Omental fat pad (tissue), 4 donors: ENCODE results near the gene MIA. TPM values are rescaled to one million over a fixed set of nuclear protein-coding genes. Genes with fewer than 3 reads are reported as not detected.
"Not testable (repeated sequence)": the region's sequence is repeated elsewhere in the genome, so short reads cannot be mapped to it uniquely, and the experiment has no call there.

Source experiments
- ATAC-seq: fragments of 150-250 bp; one replicate; pipeline ENCODE4 v1.9.1; 2016; ENCODE audit warnings: mild to moderate bottlenecking, moderate library complexity; ENCODE audit not compliant: low FRiP score
- DNase-seq: peaks from one replicate; pipeline ENCODE4 v3.0.0-alpha.2; 2019; ENCODE audit warnings: low spot score
- total RNA-seq, 4 donors: library from RNA; depleted of rRNA; stranded (reverse); fragments of >200 nt; gene quantifications; one replicate each; pipeline ENCODE4 v1.1.0, GENCODE V29; 2016
- TF ChIP-seq, protein P1 (sequence below), 3 donors: fragments of 450-650 bp; IDR thresholded peaks; one replicate each; pipeline ENCODE4 v1.5.1; 2016 to 2017; ENCODE audit warnings: antibody characterized with exemption in 3 of 3, mild to moderate bottlenecking in 3 of 3, moderate library complexity in 2 of 3

The MIA gene
- total RNA-seq, 4 donors from 2014 or later = not detected

GRCh38 chr19:40780582-40780981 lies 5.3 kb downstream of the MIA start:
- ATAC-seq (no peak), DNase-seq (no peak)
- TF ChIP-seq, protein P1, sequence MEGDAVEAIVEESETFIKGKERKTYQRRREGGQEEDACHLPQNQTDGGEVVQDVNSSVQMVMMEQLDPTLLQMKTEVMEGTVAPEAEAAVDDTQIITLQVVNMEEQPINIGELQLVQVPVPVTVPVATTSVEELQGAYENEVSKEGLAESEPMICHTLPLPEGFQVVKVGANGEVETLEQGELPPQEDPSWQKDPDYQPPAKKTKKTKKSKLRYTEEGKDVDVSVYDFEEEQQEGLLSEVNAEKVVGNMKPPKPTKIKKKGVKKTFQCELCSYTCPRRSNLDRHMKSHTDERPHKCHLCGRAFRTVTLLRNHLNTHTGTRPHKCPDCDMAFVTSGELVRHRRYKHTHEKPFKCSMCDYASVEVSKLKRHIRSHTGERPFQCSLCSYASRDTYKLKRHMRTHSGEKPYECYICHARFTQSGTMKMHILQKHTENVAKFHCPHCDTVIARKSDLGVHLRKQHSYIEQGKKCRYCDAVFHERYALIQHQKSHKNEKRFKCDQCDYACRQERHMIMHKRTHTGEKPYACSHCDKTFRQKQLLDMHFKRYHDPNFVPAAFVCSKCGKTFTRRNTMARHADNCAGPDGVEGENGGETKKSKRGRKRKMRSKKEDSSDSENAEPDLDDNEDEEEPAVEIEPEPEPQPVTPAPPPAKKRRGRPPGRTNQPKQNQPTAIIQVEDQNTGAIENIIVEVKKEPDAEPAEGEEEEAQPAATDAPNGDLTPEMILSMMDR (IDR thresholded peaks at IDR 0.05) = no peak

GRCh38 chr19:40781140-40781539 lies 5.8 kb downstream of the MIA start:
- TF ChIP-seq, protein P1 (IDR thresholded peaks at IDR 0.05) = no peak
- DNase-seq (no peak), ATAC-seq (no peak)

- DNase-seq (no peak), ATAC-seq (no peak)
- TF ChIP-seq, protein P1 (IDR thresholded peaks at IDR 0.05) = no peak
These were observed 8.4 kb downstream of the MIA start for GRCh38 chr19:40783711-40784110.

GRCh38 chr19:40784146-40784545 lies 8.8 kb downstream of the MIA start:
- DNase-seq, ATAC-seq: not testable (repeated sequence)

- no peak for ATAC-seq
- TF ChIP-seq, protein P1 (IDR thresholded peaks at IDR 0.05) = no peak
- DNase-seq = no peak
These were observed 10.2 kb downstream of the MIA start for GRCh38 chr19:40785526-40785925.

DNA sequence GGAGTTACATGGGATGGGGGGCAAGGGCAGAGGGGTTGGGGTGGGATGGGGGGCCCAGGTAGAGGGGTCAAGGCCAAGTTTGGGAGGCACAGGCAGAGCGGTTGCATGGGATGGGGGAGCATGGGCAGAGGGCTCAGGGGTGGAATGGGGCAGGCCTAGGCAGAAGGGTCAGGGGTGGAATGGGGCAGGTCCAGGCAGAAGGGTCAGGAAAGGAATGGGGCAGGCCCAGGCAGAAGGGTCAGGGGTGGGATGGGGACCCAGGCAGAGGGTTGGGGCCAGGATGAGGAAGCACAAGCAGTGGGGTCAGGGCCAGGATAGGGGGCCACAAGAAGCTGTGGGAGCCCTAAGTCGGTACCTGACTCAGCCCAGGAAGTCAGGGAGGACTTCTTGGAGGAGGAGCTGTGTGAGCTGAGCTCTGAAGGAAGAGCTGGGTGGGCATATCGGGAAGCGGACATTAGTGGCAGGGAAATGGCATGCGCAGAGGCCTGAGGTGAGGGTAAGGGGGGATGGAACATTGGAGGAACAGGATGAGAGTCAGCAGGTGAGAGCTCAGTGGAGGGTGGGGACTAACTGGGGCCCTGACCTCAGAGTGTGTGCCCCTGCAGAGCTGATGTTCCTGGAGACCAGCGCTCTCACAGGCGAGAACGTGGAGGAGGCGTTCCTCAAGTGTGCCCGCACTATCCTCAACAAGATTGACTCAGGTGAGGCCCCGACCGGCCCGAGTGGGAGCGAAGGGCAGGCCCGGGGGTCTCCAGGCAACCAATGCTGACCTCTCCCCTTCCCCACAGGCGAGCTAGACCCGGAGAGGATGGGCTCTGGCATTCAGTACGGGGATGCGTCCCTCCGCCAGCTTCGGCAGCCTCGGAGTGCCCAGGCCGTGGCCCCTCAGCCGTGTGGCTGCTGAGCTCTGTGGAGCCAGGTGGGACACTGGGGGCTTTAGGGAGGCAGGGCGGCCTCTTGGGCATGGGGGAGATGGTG lies 11.0 kb downstream of the MIA start:
- ATAC-seq = no peak
- TF ChIP-seq, protein P1 (IDR thresholded peaks at IDR 0.05) = no peak
- DNase-seq = no peak

GRCh38 chr19:40791349-40791748 lies 16.0 kb downstream of the MIA start:
- ATAC-seq = no peak
- no peak for DNase-seq
- TF ChIP-seq, protein P1 (IDR thresholded peaks at IDR 0.05) = no peak
